GM18868 (cell line): ENCODE results near the gene PAIP2B.
"Not testable (repeated sequence)": the region's sequence is repeated elsewhere in the genome, so short reads cannot be mapped to it uniquely, and the experiment has no call there.

Experiments used
- ATAC-seq: cut with Tn5 transposase; IDR thresholded peaks from one replicate; pipeline ENCODE4 v1.9.1; 2021; ENCODE audit warnings: mild to moderate bottlenecking, moderate library complexity; ENCODE audit not compliant: unreplicated experiment

Gene PAIP2B, protein sequence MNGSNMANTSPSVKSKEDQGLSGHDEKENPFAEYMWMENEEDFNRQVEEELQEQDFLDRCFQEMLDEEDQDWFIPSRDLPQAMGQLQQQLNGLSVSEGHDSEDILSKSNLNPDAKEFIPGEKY

GRCh38 chr2:71226965-71227560 is at the start of gene PAIP2B:
TSS of gene PAIP2B (minus strand) at chr2:71227103. CDS start at chr2:71202589, 24,514 bp downstream.
- peak; percentile 92 for ATAC-seq

DNA sequence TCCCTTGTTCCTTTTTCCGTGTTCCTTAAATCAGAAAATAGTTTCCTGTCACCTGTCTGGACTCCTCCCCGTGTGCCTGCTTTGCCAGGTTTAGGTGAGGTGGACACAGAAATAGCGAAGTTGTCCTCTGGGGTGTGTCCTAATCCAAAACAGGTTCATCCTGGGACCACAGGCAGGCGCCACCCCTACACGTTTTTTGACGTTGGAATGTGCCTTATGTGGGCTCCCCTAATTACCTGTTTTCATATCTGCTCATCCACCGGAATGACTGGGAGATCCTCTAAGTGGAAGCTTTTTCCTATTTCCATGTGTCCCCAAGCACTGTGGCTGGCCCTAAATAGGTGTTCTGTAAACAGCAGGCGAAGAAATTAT is 49.0 kb upstream of the PAIP2B start:
- peak; percentile 3 for ATAC-seq

DNA sequence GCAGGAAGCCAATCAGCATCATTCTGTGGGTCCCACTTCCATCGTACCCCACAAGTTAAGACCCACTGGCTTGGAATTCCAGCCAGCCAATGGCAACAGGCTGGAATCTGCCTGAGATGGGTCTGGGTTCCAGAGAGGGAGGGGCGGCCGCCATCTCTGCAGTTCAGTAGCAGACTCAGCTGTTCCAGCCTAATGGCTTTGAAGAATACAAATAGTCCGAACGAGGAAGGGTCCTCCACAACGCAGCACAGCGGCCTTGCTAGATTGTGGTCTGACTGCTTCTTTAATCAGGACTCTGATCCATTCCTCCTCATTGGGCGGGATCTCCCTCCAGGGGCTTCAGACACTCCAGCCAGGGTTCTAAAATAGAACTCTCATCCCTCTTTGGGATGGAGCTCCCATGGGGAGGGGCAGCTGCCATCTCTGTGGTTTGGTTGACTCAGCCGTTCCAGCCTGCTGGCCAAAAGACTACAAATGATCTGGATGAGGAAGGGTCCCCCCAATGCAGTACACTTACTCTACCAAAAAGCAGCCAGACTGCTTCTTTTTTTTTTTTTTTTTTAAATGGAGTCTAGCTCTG is 42.7 kb upstream of the PAIP2B start:
- no peak for ATAC-seq

- no peak for ATAC-seq
Observed at GRCh38 chr2:71263386-71263785, 36.5 kb upstream of the PAIP2B start.

GRCh38 chr2:71261534-71261933 is 34.6 kb upstream of the PAIP2B start:
- ATAC-seq = no peak

- no peak for ATAC-seq
Observed at GRCh38 chr2:71256421-71256820, 29.5 kb upstream of the PAIP2B start.

GRCh38 chr2:71254776-71255175 is 27.9 kb upstream of the PAIP2B start:
- no peak for ATAC-seq

DNA sequence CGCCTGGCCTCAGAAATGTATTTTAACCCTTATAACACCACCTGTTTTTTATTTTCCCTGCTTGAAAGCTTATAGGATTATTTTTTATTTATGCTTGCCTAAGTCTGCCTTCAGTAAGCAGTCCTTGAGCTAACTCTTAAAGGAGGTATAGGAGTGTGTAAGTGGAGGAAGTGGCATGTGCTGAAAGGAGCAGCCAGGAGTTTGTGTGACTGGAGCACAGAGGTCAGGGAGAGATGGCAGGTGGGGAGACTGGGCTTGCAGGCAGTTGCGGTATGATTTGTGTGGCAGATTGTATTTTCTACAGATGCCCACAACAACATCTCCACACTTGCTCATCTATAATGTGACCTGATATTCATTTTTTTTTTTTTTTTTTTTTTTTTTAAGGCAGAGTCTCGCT is 27.2 kb upstream of the PAIP2B start:
- no peak for ATAC-seq

GRCh38 chr2:71253476-71253875 is 26.6 kb upstream of the PAIP2B start:
- no peak for ATAC-seq

DNA sequence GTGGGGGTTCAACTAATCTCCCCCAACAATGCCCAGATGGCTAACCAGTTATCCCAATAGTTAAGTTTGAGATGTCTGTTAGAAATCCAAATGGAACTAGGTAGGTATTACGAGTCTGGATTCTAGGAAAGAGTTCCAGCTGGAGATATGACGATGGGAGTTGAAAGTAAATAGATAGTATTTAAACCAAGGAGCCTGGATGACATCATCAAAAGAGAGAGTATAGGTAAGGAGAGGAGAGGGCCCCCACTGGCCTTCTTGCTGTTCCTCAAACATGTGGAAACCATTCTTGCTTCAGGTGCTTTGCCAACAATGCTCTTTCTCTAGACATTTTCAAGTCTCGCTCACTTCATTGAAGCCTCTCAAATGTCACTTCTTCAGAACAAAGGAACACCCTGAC is 26.0 kb upstream of the PAIP2B start:
- no peak for ATAC-seq

DNA sequence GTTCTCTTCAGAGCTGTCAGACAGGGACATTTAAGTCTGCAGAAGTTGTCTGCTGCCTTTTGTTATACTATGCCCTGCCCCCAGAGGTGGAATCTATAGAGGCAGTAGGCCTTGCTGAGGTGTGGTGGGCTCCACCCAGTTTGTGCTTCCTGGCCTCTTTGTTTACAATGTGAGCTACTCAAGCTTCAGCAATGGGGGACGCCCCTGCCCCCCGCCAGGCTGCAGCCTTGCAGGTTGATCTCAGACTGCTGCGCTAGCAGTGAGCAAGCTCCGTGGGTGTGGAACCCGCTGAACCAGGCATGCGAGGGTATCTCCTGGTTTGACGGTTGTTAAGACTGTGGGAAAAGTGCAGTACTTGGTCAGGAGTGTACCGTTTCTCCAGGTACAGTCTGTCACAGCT is 24.0 kb upstream of the PAIP2B start:
- no peak for ATAC-seq

- ATAC-seq = no peak
Observed at GRCh38 chr2:71244302-71244660, 17.4 kb upstream of the PAIP2B start.

DNA sequence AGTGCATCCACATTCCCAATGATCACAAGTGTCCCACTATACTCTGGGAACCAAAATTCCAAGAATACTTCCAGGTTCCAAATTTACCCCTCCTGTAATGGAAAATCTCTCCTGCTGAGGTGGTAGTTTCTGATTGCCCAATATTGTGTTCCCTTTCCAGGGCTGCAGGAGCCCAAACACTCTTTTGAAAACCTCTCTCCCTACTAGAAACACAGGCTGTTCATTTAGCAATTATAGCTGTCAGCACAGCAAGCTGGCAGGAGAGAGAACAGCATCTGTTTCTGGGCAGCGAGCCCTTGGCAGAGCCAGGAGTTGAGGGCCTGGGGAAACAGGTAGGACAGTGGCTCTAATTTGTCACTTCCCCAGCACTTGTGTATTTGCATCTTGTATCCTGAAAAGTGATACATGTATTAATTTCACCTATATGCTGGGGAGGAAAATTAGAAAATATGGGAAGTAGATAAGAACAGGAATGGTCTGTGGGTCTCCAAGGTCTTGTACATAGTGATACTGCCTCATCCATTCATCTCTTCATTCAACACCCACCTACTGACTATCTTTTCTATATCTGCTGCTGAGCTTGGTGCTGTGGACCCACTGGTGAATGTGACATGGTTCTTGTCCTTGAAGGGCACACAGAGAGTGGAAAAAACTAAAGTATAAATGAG is 16.9 kb upstream of the PAIP2B start:
- ATAC-seq = no peak

DNA sequence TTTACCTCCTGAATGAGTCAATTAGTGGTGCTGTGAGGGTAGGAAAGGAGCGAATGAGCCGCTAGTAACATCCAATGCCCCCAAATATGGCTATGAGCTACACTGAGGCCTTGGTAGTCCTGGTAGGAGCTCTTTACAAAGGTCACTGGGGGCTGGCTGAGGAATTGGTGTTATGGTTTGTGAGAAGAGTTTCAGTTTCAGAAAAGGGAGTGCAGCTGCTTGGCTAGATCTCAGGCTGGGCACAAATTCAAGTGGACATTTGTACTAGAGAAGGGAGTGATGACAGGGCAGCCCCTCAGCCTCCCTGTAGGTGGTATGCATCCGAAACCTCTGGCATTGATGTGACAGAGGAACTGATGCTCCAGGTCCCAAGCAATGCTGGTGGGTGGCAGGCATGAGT is 13.9 kb upstream of the PAIP2B start:
- ATAC-seq = no peak

- no peak for ATAC-seq
Observed at GRCh38 chr2:71238089-71238488, 11.2 kb upstream of the PAIP2B start.

- no peak for ATAC-seq
Observed at GRCh38 chr2:71235930-71236587, 9.2 kb upstream of the PAIP2B start.

GRCh38 chr2:71233072-71233471 is 6.2 kb upstream of the PAIP2B start:
- ATAC-seq = not testable (repeated sequence)

GRCh38 chr2:71226096-71226964 is 573 bp downstream of the PAIP2B start:
- peak; percentile 3 for ATAC-seq

DNA sequence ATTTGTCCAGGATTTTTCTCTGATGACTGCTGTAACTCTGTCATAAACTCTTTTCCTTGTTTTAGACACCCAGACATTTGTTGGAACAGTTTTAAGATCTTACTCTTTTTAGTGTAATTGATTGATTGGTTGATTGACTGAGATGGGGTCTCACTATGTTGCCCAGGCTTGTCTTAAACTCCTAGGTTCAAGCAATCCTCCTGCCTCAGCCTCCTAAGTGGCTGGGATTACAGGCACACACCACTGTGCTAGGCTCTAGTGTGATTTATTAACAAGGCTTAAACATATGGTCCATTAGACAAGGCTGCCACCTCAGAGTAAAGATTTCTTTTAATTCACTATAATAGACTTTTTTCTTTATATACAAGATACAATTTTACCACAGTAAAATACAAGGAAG is 2.0 kb downstream of the PAIP2B start:
- ATAC-seq = no peak

DNA sequence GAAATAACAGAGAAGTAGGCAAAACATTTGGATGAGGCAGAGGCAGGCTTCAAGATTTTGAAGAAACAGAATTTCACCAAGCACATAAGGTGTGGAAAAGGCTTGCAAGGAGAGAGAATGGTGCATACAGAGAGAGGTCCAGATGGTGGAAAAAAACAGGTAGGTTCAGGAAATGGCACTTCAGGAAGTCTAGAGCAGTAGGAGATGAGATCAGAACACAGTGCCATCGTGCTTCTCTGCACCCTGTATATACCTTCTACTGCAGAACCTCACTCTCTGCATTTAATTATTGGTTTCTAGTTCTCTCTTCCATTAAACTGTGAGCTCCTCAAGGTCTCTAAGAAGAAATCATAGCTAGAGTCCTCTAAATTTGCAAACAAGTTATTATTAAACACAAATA is 2.4 kb downstream of the PAIP2B start:
- no peak for ATAC-seq

DNA sequence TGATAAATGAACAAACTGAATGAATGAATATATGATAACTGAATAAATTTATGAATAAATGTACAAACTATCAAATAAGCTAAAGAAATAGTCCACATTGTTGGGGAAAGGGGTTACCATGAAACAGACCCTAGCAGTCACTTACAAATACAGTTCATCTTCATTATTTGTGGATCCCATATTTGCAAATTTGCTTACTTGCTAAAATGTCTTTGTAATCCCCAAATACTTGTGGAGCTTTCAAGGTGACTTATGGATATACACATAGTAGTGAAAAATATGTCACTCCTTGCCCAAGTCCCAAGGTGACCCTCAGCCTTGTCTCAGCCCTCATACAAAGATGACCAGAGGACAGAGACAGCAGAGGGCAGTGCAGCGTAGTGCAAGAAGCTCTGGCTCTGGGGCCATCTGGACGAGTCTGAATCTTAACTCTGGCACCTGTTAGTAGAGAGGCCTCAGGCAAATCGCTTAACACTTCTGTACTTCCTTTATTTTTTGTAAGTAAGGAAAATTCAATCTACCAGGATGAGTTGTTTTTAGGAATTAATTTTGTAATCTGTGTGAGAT is 3.1 kb downstream of the PAIP2B start:
- no peak for ATAC-seq
